Vagina (tissue), 2 donors: Measurements from ENCODE around the gene NKD2. TPM values are rescaled to one million over a fixed set of nuclear protein-coding genes. Genes with fewer than 3 reads are reported as not detected.
A peak's percentile ranks its signal among the peaks of the same experiment; 100 is the strongest.

Experiments used
- DNase-seq, 2 donors: peaks; one replicate each; pipeline ENCODE4 v3.0.0-alpha.2; 2017; ENCODE audit errors: extremely low spot score in 2 of 2
- H3K27ac ChIP-seq: fragments of 200-600 bp; sonication (generic); one replicate; pipeline ENCODE4 v1.5.1; 2019
- H3K27me3 ChIP-seq: fragments of 200-600 bp; sonication (generic); one replicate; pipeline ENCODE4 v1.5.1; 2019
- H3K36me3 ChIP-seq, 2 donors: fragments of 200-600 bp; sonication (generic); one replicate each; pipeline ENCODE4 v1.5.1; 2017 to 2019
- H3K4me1 ChIP-seq: fragments of 200-600 bp; sonication (generic); one replicate; pipeline ENCODE4 v1.5.1; 2019
- H3K4me3 ChIP-seq, 2 donors: fragments of 200-600 bp; sonication (generic); 1 replicate in 1 of 2; 2 replicates in 1 of 2; pipeline ENCODE4 v1.5.1; 2016 to 2019
- H3K9me3 ChIP-seq: fragments of 200-600 bp; sonication (generic); one replicate; pipeline ENCODE4 v1.5.1; 2019
- POLR2A ChIP-seq, 2 donors: fragments of 450-650 bp; IDR thresholded peaks; one replicate each; pipeline ENCODE4 v1.6.1; 2017; ENCODE audit warnings: antibody characterized with exemption in 2 of 2, mild to moderate bottlenecking in 2 of 2, moderate library complexity in 2 of 2
- POLR2AphosphoS5 ChIP-seq, 2 donors: sonication (generic); formaldehyde crosslinking; IDR thresholded peaks; one replicate each; pipeline ENCODE4 v1.9.0; 2017; ENCODE audit warnings: antibody characterized with exemption in 2 of 2, mild to moderate bottlenecking in 2 of 2, low read depth in 1 of 2; ENCODE audit not compliant: insufficient read depth in 1 of 2
- intact Hi-C: fragments of 100-400 bp; cut with DNase I; formaldehyde crosslinking; loops from one replicate; pipeline ENCODE4 v1.15.1; 2023
- total RNA-seq: library from RNA; depleted of rRNA; stranded (reverse); fragments of >200 nt; gene quantifications from one replicate; pipeline ENCODE4 v1.2.3, GENCODE V29; 2016
- TF ChIP-seq, protein P1 (sequence below), 3 experiments: fragments of 450-650 bp in 2 of 3; fragments of 200-600 bp in 1 of 3; sonication (generic) in 1 of 3; IDR thresholded peaks; one replicate each; pipeline ENCODE4 v1.5.1; 2017 to 2019; ENCODE audit warnings: antibody characterized with exemption in 3 of 3, mild to moderate bottlenecking in 2 of 3, moderate library complexity in 2 of 3

The NKD2 gene, protein sequence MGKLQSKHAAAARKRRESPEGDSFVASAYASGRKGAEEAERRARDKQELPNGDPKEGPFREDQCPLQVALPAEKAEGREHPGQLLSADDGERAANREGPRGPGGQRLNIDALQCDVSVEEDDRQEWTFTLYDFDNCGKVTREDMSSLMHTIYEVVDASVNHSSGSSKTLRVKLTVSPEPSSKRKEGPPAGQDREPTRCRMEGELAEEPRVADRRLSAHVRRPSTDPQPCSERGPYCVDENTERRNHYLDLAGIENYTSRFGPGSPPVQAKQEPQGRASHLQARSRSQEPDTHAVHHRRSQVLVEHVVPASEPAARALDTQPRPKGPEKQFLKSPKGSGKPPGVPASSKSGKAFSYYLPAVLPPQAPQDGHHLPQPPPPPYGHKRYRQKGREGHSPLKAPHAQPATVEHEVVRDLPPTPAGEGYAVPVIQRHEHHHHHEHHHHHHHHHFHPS
- total RNA-seq, result 2.0 TPM

DNA sequence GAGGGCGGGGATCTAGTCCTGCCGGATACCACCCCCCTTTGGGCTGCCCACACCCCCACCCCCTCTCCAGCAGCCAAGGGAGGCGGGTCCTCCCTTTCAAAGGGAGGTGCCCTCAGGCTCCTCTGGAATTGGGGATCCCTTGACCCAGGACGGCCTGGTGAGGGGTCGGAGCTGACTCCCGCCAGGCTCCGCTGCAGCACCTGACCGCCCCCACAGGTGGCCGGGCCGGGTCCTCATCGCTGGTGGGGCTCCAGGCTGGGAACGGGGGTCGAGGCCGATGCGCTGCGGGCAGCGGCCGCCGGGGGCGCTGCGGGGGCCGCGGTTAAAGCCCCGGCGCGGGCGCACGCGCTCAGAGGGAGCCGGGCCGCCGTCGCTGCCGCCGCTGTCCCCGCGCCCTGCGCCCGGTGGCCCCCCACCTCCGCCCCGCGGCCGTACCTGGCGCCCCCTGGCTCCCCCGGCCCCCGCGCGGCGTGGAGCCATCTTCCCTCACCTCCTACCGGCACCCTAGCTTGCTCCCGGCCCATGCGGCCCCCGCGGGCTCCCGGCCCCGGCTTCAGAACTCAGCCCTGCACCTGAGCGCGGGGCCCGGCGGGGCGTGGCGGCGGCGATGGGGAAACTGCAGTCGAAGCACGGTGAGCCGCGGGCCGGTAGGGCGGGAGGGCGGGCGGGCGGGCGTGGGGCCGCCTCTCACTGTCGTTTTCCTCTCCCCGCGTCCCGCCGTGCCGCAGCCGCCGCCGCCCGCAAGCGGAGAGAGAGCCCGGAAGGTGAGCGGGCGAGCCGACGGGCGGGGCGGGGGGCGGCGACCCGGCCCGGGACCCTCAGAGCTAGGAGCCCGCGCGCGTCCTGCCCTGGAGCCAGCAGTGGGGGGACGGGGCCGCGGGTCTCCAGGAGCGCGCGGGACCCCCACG lies at the start of gene NKD2:
Gene NKD2 (plus strand): TSS at position 352 of the 908 bp plus-strand sequence. CDS start 256 bp downstream, at position 608.
- peak within 1 kb of the TSS; percentile 37 to 63 for H3K4me3 ChIP-seq
- intact Hi-C loops, result no loop called here
- DNase-seq, result no peak

DNA sequence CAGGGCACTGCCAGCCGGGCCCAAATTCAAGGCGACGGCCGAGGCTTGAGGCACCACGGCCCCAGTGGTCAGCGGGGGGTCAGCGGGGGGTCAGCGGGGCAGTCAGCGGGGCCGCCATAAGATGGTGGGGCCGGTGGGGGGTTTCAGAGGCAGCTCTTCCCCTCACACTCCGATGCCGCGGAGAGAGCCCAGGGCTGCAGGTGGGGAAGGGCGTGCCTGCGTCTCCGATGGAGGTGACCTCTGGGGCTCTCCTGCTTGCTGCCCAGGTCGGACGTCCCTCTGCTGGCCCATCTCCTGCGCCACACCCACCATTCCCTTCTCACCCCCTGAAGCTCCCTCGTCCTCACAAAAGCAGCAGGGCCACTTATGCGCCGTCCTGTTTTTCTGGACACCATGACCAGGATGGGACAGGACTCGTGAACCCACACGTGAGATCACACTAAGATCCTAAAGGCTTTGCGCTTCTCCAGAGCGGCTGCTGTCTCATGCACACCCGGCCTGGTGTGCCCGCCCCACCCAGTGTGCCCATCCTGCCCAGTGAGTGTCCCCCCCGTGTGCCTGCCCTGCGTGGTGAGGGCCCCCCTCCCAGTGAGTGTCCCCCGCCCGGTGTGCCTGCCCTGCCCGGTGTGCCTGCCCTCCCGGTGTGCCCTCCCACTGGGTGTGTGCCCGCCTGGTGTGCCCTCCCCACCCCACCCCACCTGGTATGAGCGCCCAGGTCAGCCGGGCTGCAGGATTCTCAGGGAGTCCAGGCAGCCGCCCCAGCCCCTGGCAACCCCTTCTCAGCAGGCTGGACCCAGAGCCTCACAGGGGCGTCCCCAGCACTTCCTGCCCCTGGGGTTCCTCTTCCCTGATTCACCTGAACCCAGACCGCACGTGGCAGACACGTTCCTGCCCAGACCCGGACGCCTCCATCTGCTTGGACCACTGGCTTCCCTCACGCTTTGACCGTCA lies 48.7 kb upstream of the NKD2 start:
- H3K9me3 ChIP-seq, result no peaks in the 10 kb centered on the region
- TF ChIP-seq POLR2A (IDR thresholded peaks at IDR 0.05) (no peak), POLR2AphosphoS5 (IDR thresholded peaks at IDR 0.05; ENCODE audit: insufficient read depth in 1 of 2, low read depth in 1 of 2) (no peak)
- TF ChIP-seq, protein P1, sequence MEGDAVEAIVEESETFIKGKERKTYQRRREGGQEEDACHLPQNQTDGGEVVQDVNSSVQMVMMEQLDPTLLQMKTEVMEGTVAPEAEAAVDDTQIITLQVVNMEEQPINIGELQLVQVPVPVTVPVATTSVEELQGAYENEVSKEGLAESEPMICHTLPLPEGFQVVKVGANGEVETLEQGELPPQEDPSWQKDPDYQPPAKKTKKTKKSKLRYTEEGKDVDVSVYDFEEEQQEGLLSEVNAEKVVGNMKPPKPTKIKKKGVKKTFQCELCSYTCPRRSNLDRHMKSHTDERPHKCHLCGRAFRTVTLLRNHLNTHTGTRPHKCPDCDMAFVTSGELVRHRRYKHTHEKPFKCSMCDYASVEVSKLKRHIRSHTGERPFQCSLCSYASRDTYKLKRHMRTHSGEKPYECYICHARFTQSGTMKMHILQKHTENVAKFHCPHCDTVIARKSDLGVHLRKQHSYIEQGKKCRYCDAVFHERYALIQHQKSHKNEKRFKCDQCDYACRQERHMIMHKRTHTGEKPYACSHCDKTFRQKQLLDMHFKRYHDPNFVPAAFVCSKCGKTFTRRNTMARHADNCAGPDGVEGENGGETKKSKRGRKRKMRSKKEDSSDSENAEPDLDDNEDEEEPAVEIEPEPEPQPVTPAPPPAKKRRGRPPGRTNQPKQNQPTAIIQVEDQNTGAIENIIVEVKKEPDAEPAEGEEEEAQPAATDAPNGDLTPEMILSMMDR (IDR thresholded peaks at IDR 0.05), result no peak
- intact Hi-C loops, result no loop called here
- H3K27ac ChIP-seq, result no peak overlapping the region
- DNase-seq, result peak; percentile 72 to 84
- peaks cover 31% of the 10 kb centered on the region for H3K4me1 ChIP-seq
- H3K36me3 ChIP-seq, result no peaks in the 10 kb centered on the region
- H3K4me3 ChIP-seq, result no peak overlapping the region
- H3K27me3 ChIP-seq, result no peaks in the 10 kb centered on the region

More for the DNA sequence above, at the start of gene NKD2:
- peaks cover 7% of the 10 kb centered on the region for H3K27me3 ChIP-seq
- H3K4me1 ChIP-seq, result peaks cover 34% of the 10 kb centered on the region
- no peaks in the 10 kb centered on the region for H3K36me3 ChIP-seq
- no peak within 1 kb of the TSS for H3K27ac ChIP-seq
- H3K9me3 ChIP-seq, result no peaks in the 10 kb centered on the region
- TF ChIP-seq POLR2AphosphoS5 (IDR thresholded peaks at IDR 0.05; ENCODE audit: insufficient read depth in 1 of 2, low read depth in 1 of 2), result no peak
- TF ChIP-seq, protein P1 (IDR thresholded peaks at IDR 0.05), result peak; percentile 23 to 55 (median 45)

DNA sequence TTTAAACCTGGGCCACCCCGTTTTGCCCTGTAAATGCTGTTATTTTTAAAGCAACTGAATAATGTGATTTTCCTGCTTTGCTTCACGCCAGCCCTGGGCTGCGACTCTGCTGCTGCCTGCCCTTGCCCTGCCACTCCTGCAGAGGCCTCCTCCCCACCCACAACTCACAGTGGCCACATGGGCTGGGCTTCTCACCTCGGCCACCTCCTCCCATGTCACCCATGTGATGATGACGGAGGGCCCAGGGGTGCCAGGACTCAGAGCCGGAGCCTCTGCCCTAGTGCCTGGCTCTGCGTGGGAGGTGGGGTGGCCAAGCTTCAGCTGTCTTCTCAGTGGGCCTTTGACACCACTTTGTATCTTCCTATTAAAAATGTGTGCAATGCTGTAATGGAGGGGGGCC lies 48.1 kb upstream of the NKD2 start:
- TF ChIP-seq POLR2A (IDR thresholded peaks at IDR 0.05) (no peak), POLR2AphosphoS5 (IDR thresholded peaks at IDR 0.05; ENCODE audit: insufficient read depth in 1 of 2, low read depth in 1 of 2) (no peak)
- TF ChIP-seq, protein P1 (IDR thresholded peaks at IDR 0.05), result no peak
- Histone ChIP-seq H3K4me3 (no peak overlapping the region), H3K36me3 (no peaks in the 10 kb centered on the region), H3K27ac (no peak overlapping the region), H3K9me3 (no peaks in the 10 kb centered on the region), H3K27me3 (no peaks in the 10 kb centered on the region), H3K4me1 (peaks cover 31% of the 10 kb centered on the region)
- intact Hi-C loops, result no loop called here
- peak in 1 of 2 donors; percentile 80 for DNase-seq

DNA sequence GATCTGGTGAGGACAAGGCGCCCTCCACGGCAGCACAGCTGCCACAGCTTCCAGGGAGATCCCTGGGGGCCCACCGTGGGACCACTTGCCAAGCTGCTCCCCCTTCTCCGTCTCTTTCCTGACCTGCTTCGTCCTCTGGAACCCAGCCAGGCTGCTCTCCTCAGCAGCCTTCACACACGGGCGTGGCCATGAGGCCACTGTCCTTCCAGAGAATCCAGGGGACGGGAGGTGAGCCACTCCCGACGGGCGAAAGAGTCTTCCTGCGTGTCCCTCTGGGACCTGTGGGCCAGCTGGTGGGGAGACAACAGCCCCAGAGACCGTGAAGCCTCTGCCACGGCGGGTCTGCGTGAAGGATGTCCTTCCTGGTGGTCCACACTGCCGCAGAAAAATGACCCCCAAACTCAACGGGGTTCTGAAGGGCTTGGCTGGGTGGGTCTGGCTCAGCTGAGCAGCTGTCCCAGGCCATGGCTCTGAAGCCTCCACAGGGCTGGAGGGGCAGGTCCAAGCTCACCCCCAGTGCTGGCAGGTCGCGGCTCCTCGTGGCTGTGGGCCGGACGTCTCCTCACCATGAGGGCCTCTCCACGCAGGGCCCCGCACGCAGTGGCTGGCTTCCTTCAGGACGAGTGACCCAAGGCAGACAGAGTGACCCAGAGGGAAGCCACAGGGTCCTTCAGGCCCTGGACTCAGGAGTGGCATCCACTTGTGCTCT lies 47.4 kb upstream of the NKD2 start:
- H3K27me3 ChIP-seq, result no peaks in the 10 kb centered on the region
- DNase-seq, result peak; percentile 81 to 93
- no peak overlapping the region for H3K4me3 ChIP-seq
- H3K9me3 ChIP-seq, result no peaks in the 10 kb centered on the region
- peaks cover 29% of the 10 kb centered on the region for H3K4me1 ChIP-seq
- no peaks in the 10 kb centered on the region for H3K36me3 ChIP-seq
- H3K27ac ChIP-seq, result no peak overlapping the region
- TF ChIP-seq, protein P1 (IDR thresholded peaks at IDR 0.05), result no peak
- TF ChIP-seq POLR2AphosphoS5 (IDR thresholded peaks at IDR 0.05; ENCODE audit: insufficient read depth in 1 of 2, low read depth in 1 of 2) (no peak), POLR2A (IDR thresholded peaks at IDR 0.05) (no peak)
- intact Hi-C loops, result no loop called here
